Liver (tissue), 9 donors: ENCODE measurements around the gene GOLGA6B. TPM values are rescaled to one million over a fixed set of nuclear protein-coding genes. Genes with fewer than 3 reads are reported as not detected.
"Not testable (repeated sequence)": the region's sequence is repeated elsewhere in the genome, so short reads cannot be mapped to it uniquely, and the experiment has no call there.

Experiments used
- DNase-seq: peaks from one replicate; pipeline ENCODE4 v3.0.0-alpha.2; 2017; ENCODE audit warnings: low spot score
- H3K27ac ChIP-seq, 2 donors: one replicate each; pipeline ENCODE4 v1.7.0; 2013; ENCODE audit warnings: inconsistent platforms in 2 of 2, low read length in 2 of 2, control low read depth in 1 of 2, low read depth in 1 of 2, mild to moderate bottlenecking in 1 of 2
- H3K27me3 ChIP-seq, 4 donors: one replicate each; pipeline versions ENCODE4 v1.6.1 to v1.7.0; 2013; ENCODE audit warnings: low read length in 3 of 4, inconsistent platforms in 1 of 4, mild to moderate bottlenecking in 1 of 4, moderate library complexity in 1 of 4; ENCODE audit not compliant: control insufficient read depth in 4 of 4, insufficient read depth in 4 of 4
- H3K36me3 ChIP-seq, 4 donors: one replicate each; pipeline versions ENCODE4 v1.6.1 to v1.7.0; 2013; ENCODE audit warnings: low read length in 3 of 4, mild to moderate bottlenecking in 3 of 4, low read depth in 1 of 4, moderate library complexity in 1 of 4; ENCODE audit not compliant: control insufficient read depth in 4 of 4, insufficient read depth in 3 of 4
- H3K4me1 ChIP-seq, 4 donors: one replicate each; pipeline versions ENCODE4 v1.6.1 to v1.7.0; 2013; ENCODE audit warnings: low read length in 3 of 4, mild to moderate bottlenecking in 3 of 4, moderate library complexity in 1 of 4; ENCODE audit not compliant: control insufficient read depth in 4 of 4, insufficient read depth in 4 of 4
- H3K4me3 ChIP-seq, 3 donors: one replicate each; pipeline versions ENCODE4 v1.6.1 to v1.7.0; 2013; ENCODE audit warnings: low read length in 3 of 3, control low read depth in 1 of 3, low read depth in 1 of 3, mild to moderate bottlenecking in 1 of 3
- H3K9ac ChIP-seq, 2 donors: one replicate each; pipeline ENCODE4 v1.7.0; 2013; ENCODE audit warnings: low read length in 2 of 2, mild to moderate bottlenecking in 2 of 2, moderate library complexity in 2 of 2, control low read depth in 1 of 2, low read depth in 1 of 2
- H3K9me3 ChIP-seq, 4 donors: one replicate each; pipeline versions ENCODE4 v1.6.1 to v1.7.0; 2013; ENCODE audit warnings: low read length in 3 of 4; ENCODE audit not compliant: control insufficient read depth in 4 of 4
- ATF3 ChIP-seq: IDR thresholded peaks from 2 replicates; pipeline ENCODE4 v1.6.1; 2016; ENCODE audit warnings: antibody characterized with exemption
- FOXA1 ChIP-seq: IDR thresholded peaks from 2 replicates; pipeline ENCODE4 v1.6.1; 2016; ENCODE audit warnings: antibody characterized with exemption
- FOXA2 ChIP-seq: IDR thresholded peaks from 2 replicates; pipeline ENCODE4 v1.6.1; 2016; ENCODE audit warnings: antibody characterized with exemption
- GABPA ChIP-seq, 2 donors: IDR thresholded peaks in 1 of 2; conservative IDR thresholded peaks in 1 of 2; 2 replicates each; pipeline ENCODE4 v1.6.1; 2016; ENCODE audit warnings: antibody characterized with exemption in 2 of 2, mild to moderate bottlenecking in 1 of 2, moderate library complexity in 1 of 2
- HNF4A ChIP-seq, 2 donors: conservative IDR thresholded peaks; 2 replicates each; pipeline ENCODE4 v1.6.1; 2016; ENCODE audit warnings: antibody characterized with exemption in 2 of 2, mild to moderate bottlenecking in 2 of 2
- HNF4G ChIP-seq: IDR thresholded peaks from 2 replicates; pipeline ENCODE4 v1.6.1; 2016; ENCODE audit warnings: antibody characterized with exemption
- JUND ChIP-seq, 2 donors: IDR thresholded peaks; 2 replicates each; pipeline ENCODE4 v1.6.1; 2016; ENCODE audit warnings: antibody characterized with exemption in 2 of 2
- MAX ChIP-seq: IDR thresholded peaks from 2 replicates; pipeline ENCODE4 v1.6.1; 2016; ENCODE audit warnings: antibody characterized with exemption
- NR2F2 ChIP-seq: IDR thresholded peaks from 2 replicates; pipeline ENCODE4 v1.6.1; 2016; ENCODE audit warnings: antibody characterized with exemption
- REST ChIP-seq: IDR thresholded peaks from 2 replicates; pipeline ENCODE4 v1.6.1; 2016; ENCODE audit warnings: antibody characterized with exemption, mild to moderate bottlenecking
- RXRA ChIP-seq, 2 donors: IDR thresholded peaks; 2 replicates each; pipeline ENCODE4 v1.6.1; 2017 to 2018; ENCODE audit warnings: antibody characterized with exemption in 2 of 2, mild to moderate bottlenecking in 1 of 2
- SP1 ChIP-seq: IDR thresholded peaks from 2 replicates; pipeline ENCODE4 v1.6.1; 2018; ENCODE audit warnings: antibody characterized with exemption, mild to moderate bottlenecking
- TAF1 ChIP-seq: conservative IDR thresholded peaks from 2 replicates; pipeline ENCODE4 v1.6.1; 2016; ENCODE audit warnings: antibody characterized with exemption, mild to moderate bottlenecking
- YY1 ChIP-seq: IDR thresholded peaks from 2 replicates; pipeline ENCODE4 v1.6.1; 2016; ENCODE audit warnings: antibody characterized with exemption, mild to moderate bottlenecking
- ZBTB33 ChIP-seq: IDR thresholded peaks from 2 replicates; pipeline ENCODE4 v1.6.1; 2016; ENCODE audit warnings: antibody characterized with exemption
- WGBS: extraction: QIAGEN DNeasy Blood & Tissue Kit; methylation state at CpG from one replicate; pipeline ENCODE4 v1.1.7; 2013; 5-methylcytosine and 5-hydroxymethylcytosine counted together
- polyA plus RNA-seq, 2 donors: library from polyadenylated mRNA; stranded (reverse) in 1 of 2; unstranded in 1 of 2; fragments of 200-250 nt in 1 of 2; fragments of >200 nt in 1 of 2; fragmentation: Nextera tagmentation in 1 of 2; extraction: Ambion mirVana in 1 of 2; gene quantifications; one replicate each; pipeline versions ENCODE4 v1.2.1 to v1.2.3, GENCODE V29; 2013 to 2015
- total RNA-seq, 2 donors: library from RNA; depleted of rRNA; stranded (reverse); fragments of >200 nt; gene quantifications; one replicate each; pipeline ENCODE4 v1.2.3, GENCODE V29; 2014
- donor health status: healthy.
- donor health status: healthy.
- donor health status: healthy.
- donor health status: healthy.
- donor health status: healthy.

GOLGA6B gene
- total and polyA plus RNA-seq, 4 donors, result 0.03 to 1.0 (median 0.05) TPM; not detected in 1

- TF ChIP-seq RXRA (IDR thresholded peaks at IDR 0.05), result no peak
- TF ChIP-seq ZBTB33, result no peak
- TF ChIP-seq NR2F2, result no peak
- no peak for TF ChIP-seq FOXA2
- TF ChIP-seq HNF4G, result no peak
- no peak for TF ChIP-seq FOXA1
- TF ChIP-seq SP1, result no peak
- TF ChIP-seq YY1, result no peak
These were observed 39.5 kb upstream of the GOLGA6B start (continued) for GRCh38 chr15:72614810-72615532.

- H3K9ac ChIP-seq, result not testable (repeated sequence)
These were observed 38.8 kb upstream of the GOLGA6B start for GRCh38 chr15:72615533-72616233.

GRCh38 chr15:72616491-72617210 lies 37.8 kb upstream of the GOLGA6B start:
- no peak for DNase-seq
- Histone ChIP-seq H3K9ac (no peak overlapping the region), H3K4me1 (peaks cover 0 to 4% (median 0%) of the 10 kb centered on the region in 4 donors), H3K4me3 (no peak overlapping the region), H3K27me3 (no peaks in the 10 kb centered on the region), H3K9me3 (no peaks in the 10 kb centered on the region), H3K36me3 (no peaks in the 10 kb centered on the region), H3K27ac (no peak overlapping the region)
- WGBS, result 92% methylated on average over 10 of the region's 10 CpGs
- TF ChIP-seq GABPA (IDR thresholded peaks at IDR 0.05 in 1 of 2, conservative IDR thresholded peaks at IDR 0.05 in 1 of 2), result no peak
- no peak for TF ChIP-seq HNF4A (conservative IDR thresholded peaks at IDR 0.05)
- TF ChIP-seq YY1, result no peak
- TF ChIP-seq FOXA1, result no peak
- TF ChIP-seq ZBTB33, result no peak
- no peak for TF ChIP-seq HNF4G
- no peak for TF ChIP-seq SP1
- no peak for TF ChIP-seq JUND (IDR thresholded peaks at IDR 0.05)
- TF ChIP-seq ATF3, result no peak
- no peak for TF ChIP-seq TAF1
- no peak for TF ChIP-seq MAX
- TF ChIP-seq RXRA (IDR thresholded peaks at IDR 0.05), result no peak
- no peak for TF ChIP-seq REST
- no peak for TF ChIP-seq NR2F2
- no peak for TF ChIP-seq FOXA2

More at GRCh38 chr15:72615533-72616233, 38.8 kb upstream of the GOLGA6B start:
- WGBS, result 55% methylated on average over 7 of the region's 7 CpGs
- not testable (repeated sequence) for H3K4me1 ChIP-seq, H3K27ac ChIP-seq, H3K9me3 ChIP-seq, H3K27me3 ChIP-seq, H3K4me3 ChIP-seq, H3K36me3 ChIP-seq, DNase-seq

- WGBS, result 95% methylated on average over 4 of the region's 4 CpGs
- not testable (repeated sequence) for H3K9ac ChIP-seq, DNase-seq, H3K4me3 ChIP-seq, H3K4me1 ChIP-seq, H3K27ac ChIP-seq, H3K9me3 ChIP-seq, H3K27me3 ChIP-seq, H3K36me3 ChIP-seq
These were observed 30.6 kb upstream of the GOLGA6B start for GRCh38 chr15:72623854-72624253.
